ENCODE measurements around the gene PHAF1.

PHAF1 gene

DNA sequence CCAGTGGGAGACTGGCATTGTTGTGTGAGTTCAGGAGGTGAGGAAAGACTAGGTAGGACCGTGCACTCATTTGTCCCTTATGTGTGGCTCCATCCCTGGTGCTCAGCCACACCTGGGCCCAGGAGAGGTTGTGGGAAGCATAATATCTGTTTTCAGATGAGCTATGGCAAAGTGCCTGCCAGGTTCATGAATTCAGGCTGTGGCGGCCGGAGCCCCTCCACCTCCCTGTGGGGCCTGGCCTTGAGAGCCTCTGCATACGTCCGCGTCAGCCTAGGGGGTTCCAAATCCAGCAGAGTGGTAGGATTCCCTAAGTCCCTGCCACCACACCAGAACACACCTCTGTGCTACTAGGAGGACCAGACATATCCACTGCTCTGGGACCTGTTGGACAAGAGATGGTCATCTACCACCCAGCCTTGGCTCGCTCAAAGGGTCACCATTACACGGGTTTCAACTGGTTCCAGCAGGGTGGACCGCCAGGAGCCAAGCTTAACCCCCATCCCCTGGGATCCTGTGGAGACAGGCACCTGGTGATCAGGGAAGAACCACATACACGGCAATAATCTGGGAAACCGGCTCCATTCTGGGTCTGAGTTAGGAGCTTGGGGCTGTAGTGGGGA, 39.0 kb downstream of the PHAF1 start:
- DNase-seq, result no peak

DNA sequence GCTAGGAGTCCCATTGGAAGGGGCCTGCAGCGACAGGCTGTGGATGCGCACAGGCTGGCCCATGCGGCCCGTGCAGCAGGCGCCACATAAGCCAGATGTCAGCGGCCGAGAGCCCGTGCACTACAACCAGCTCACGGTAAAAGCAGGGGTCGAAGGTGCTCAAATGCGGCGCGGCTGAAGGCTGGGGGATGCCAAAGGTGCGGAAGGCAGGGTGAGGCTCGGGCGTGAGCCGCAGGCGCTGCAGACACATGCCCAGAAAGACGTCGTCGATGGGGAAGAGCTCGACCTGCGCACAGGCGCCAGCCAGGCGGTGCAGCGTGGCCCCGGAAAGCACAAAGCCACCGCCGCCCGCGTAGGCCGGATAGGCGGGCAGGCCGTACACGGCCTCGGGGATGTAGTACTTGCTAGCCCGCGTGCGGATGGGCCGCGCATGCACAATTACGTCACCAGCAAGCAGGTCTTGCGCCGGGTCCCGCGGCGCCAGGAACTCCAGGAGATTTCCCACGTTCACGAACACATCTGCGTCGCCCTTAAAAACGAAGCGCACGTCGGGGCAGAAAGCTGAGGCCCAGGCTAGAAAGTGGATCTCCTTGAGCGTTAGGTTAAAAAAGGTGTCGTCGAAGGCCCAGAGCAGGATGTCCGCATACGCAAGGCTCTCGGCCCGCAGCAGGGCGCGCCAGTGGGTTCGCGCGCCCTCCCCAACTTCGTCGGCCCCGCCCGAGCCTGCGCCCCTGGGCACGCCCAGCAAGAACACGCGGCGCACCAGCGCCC, 39.7 kb downstream of the PHAF1 start:
- DNase-seq, result no peak

DNA sequence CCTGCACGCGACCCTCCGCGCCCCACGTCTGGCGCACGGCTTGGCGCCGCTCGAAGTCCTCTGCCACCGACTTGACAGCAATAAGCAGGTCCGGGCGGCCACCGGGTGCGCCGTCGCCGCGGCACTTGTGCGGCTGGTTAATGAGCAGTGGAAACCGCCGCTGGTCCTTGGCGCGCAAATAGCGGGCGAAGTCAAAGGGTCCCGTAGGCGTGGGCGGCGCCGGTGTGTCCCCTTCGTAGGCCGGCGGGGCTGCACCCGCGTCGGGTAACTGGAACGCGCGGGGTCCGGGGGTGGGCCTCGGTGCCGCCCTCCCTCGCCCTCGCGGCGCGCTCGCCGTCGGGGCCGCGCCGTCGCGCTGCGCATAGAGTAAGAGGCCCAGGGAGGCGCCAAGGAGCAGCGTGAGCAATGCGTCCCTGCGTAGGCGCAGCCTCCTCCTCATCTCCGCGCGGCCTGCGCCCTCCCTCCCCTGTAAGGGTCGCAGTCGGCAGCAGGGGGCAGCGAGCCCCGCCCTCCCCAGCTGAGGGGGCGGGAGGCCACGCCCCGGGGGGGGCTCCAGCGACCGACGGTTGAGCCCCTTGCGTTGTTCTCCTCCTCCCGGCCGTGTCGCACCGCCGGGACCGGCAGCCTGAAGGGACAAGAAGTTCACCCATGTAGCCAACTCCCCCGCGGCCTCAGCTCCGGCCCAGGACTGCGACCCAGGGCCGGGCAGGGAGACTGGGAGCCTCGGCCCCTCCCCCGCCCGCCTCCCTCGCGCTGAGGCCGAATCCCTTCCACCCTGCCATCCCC, 40.5 kb downstream of the PHAF1 start:
- peak; percentile 80 for DNase-seq

DNA sequence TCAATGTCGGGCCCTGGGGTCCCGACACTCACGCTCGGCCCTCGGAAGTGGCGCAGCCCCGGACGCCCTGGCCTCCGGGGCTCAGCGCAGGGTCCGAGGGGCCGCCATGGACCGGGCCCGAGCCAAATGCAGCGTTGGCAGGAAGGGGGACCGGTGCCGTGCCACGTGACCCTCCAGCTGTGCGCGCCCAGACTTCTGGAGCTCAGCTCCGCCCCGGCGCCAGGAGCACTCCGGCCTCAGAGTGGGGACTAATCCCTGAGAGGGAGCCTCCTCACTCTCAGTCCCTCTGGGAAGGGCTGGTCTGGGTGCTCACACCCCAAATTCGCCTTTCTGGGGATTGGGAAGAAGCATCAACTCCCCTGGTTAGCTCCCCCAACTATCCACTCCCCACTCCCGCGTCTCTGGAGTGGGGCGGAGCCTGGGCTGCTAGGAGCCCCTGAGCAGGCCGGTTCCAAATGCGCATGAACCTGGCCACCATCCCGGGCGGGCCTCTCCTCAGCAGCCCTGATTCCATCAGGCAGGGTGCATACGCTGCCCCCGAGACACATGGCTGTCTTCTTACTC, 41.2 kb downstream of the PHAF1 start, which contains the start of gene B3GNT9:
Gene B3GNT9 (minus strand): TSS at position 166 of the 564 bp plus-strand sequence. CDS start 513 bp downstream, outside the sequence.
- DNase-seq, result peak; percentile 80

DNA sequence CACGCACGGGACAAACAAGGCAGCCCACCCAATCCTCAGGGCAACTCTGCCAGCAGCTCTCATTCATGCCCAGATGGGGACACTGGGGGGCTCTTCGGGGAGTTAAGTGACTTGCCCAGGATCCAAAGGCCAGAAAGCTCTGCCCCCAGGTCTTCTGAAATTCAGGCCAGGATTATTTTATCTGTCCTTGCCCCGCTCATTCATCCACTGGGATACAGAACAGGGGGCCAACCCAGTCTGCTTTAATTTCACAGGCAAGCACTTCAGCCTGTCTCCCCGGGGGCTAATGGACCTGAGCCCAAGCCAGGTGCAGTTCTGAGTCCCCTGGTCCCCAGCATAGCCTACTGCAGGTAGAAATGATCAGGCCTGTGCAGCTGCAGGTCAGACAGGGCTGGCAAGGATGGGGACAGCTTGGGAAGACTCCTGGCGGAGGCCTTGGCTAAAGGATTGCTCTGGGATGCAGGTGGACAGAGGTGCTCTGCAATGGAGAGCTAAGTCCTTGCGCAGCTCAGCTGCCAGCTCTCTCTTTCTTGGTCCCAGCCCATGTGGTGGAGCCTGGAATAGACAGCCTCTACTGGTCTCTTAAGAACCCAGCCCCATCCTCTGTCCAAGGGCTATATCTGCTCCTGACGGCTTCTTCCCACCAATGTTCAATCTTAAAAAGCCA, 41.8 kb downstream of the PHAF1 start:
- no peak for DNase-seq

DNA sequence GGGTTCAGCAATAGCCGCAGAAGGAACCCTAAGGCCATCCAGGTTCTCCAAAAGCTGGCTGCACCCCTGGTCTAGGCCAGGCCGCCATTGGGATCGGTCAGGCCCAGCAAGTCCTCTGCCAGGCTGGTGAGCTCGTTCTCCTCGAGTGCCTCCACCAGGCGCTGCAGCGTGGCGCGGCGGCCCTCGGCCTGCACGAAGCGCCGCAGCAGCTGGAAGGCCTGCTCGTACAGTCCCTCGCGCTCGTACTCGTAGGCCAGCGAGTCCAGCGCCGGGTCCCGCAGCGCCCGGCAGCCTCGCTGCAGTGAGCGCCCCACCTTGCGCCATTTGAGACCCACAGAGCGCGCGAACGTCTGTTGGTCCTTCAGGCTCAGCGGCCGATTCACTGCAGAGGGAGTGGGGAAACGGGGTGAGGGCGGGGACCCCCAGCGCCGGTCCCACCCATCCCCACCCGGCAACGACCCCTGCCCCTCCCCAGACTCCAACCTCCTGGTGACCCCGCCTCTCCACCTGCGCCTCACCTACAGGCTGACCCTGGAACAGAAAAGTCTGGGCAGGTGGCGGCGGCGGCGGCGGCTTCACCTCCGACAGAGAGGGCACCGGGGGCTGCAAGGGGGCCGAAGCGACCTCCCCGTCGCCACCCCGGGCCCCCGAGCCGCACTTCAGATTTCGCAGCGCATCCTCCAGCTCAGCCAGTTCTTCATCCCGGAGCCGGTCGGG, 45.0 kb downstream of the PHAF1 start:
- DNase-seq, result no peak

DNA sequence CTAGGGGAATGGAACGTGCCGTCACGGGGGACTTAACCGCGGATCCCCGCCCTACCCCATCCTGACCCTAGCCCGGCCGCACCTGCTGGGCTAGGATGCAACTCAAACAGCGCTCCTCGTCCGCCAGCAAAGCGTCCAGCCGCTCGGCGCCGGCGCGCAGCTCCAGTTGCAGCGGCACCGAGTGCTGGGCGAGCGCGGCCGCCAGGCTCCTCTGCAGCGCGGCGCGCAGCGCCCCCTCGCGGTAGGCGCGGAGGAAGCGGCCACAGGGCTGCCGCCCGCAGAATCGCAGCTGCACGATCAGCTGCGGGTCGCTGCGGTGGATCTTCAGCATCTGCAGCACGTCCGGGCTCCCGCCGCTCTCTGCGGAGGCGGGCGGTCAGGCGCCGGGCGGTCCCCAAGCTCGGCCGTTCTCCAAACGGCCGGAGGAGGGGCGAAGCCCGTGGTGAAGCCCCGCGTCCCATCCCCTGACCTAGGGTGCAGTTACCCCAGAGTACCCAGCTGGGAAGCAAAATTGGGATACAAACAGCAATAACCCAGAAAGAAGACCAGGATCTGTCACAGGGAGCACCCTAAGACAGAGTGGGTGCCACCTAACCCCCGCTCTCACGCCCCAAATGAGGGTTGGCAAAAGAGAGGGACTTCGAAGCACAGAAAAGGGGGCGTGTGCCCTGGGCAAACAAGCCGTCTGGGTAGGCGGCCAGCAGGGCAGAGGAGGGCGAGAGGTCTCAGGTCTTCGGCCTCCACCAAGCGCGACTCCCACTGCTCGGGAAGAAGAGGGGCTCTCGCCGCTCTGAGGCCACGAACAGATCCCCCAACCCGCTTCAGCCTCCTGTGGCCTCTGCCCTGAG, 45.8 kb downstream of the PHAF1 start:
- DNase-seq, result peak; percentile 66

DNA sequence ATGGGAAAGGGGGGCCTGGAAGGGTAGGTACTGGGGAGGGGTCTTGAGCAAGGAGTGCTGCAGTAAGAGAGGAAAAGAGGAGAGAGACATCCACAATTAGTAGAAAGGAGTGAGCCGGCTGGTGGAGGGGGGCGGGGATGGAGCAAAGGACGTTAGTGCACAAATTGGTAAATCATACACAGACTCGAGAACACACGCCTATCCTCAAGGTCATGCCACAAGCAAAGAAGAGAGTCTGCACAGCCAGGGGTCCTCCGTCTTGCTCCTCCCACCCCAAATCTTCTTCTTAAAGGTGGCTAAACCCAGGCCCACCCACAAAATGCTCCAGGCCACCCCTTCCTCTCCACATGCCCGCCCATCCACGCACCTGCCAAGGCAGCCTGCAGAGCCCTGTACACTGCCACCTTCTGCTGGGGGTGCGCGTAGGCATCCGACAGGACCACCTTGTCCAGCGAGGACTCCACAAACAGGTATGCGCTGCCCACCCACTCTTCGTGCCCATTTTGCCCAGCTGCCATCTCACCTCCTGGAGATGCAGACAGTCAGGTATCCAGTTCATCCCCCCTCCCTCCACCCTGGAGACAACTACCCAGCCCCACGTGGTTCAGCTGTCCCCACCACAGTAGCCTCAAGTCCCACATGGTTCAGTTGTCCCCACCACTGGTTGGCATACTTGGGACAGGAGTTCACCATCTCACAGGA, 46.6 kb downstream of the PHAF1 start:
- DNase-seq, result no peak

DNA sequence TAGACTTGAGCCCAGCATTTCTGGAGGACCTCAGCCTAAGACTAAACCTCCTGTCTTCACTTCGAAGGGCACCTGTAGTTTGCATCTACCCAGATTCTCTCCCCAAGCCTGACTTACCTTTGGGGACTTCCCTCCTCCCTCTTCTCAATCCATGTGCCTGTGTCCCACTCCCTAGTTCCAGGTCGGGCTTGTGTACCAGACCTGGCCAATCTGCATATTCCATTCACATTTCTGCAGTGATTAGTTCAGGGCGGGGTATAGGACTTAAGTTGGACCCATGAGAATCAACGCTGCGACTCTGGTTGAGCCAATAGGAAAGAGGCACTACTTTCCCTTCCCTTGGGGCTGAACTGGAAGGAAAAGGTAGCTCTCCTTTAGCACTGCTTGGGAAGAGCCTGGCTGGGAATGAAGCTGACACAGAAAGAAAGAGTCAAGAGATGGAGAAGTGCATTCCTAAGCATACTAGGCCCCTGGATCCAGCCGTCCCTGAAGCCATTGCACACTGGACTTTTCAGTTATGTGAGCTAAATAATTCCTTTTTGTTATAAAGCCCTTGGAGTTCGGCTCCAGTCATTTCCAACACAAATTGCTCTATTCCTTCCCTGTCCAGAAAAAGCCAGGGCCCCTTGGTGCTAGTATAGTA, 47.5 kb downstream of the PHAF1 start:
- DNase-seq, result no peak

DNA sequence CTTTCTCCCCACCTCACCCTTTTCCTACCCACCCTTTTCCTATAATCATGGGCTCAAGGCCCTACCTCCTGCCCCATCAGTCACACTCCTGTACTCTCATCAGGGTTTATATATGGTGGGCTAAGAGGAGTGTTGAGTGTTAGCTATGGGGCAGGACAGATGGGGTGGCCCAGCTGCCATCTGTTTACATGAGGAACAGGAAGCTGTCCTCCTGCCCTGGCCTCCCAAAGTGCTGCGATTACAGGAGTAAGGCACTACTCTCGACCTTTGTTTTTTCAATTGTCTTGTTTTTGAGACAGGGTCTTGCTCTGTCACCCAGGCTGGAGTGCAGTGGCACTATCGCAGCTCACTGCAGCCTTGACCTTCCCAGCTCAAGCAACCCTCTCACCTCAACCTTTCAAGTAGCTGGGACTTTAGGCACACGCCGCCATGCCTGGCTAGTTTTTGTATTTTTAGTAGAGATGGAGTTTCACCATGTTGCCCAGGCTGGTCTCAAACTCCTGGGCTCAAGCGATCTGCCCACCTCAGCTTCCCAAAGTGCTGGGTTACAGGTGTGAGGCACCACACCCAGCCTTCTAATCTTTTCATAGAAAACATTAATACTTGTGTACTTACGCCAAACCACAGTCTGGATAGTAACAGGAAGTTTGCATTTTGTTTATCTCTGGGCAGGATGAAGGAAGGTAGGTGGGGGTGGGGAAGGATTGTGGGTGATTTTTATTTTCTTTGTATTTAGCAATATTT, 48.3 kb downstream of the PHAF1 start:
- DNase-seq, result no peak

DNA sequence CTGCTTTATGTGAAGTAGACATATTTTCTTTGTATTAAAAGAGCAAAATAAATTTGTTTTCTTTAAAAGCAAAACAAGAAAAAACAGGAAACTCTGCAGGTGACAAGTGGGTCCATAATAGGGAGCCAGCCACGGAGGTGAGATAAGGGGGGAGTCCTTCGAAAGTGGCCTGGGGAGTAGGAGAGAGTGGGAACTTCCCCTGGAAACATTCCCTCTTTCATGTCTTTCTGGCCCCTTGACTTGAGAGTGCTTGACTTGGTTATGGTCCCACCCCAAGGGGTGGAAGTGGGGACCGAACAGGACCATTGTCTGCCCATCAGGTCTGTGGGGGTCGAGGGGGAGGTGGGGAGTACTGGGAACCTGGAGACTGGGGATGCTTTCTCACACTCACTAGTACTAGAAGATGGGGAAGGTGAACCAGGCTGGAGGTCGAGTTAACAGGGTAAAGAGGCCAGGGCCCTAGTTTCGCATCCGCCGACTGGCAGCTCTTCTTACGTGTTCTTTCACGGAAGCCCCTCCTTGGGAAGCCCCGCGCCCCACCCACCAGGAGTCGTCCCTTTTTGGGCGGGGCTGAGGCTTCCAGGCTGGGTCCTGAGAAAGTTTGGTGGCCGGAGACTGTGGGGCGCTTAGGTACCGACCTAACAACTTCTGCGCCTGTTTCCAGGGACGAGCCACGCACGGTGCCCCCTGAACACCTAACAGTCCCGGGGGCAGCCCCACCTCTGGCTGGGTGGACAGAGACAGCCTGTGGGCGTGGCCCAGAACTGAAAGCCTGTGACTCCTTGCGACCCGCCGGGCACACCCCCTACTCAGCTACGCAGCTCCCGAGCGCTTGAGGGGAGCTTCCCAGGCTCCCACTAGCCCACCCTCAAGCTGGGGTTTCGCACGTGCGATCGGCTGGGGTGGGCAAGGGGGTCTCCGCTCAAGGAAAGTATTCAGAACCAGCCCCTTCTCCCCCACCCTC, 49.2 kb downstream of the PHAF1 start:
- no peak for DNase-seq

DNA sequence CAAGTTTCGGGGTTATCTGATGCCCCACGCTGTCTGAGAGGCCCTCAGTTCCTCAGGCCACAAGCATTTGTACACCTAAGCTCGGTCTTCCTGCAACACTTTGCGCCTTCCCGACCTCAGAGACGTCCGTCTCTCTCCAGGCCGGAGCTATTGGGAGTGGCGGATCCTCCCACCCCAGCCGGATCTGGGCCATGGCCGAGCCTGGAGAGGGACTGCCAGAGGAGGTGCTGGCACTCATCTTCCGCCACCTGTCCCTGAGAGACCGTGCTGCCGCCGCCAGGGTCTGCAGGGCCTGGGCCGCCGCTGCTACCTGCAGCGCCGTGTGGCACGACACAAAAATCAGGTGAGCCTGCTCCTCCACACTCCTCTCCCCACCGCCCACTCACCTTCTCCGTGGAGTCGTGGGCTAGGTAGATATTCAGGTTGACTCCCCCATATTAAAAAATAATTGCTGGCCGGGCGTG, 51.9 kb downstream of the PHAF1 start:
- no peak for DNase-seq

DNA sequence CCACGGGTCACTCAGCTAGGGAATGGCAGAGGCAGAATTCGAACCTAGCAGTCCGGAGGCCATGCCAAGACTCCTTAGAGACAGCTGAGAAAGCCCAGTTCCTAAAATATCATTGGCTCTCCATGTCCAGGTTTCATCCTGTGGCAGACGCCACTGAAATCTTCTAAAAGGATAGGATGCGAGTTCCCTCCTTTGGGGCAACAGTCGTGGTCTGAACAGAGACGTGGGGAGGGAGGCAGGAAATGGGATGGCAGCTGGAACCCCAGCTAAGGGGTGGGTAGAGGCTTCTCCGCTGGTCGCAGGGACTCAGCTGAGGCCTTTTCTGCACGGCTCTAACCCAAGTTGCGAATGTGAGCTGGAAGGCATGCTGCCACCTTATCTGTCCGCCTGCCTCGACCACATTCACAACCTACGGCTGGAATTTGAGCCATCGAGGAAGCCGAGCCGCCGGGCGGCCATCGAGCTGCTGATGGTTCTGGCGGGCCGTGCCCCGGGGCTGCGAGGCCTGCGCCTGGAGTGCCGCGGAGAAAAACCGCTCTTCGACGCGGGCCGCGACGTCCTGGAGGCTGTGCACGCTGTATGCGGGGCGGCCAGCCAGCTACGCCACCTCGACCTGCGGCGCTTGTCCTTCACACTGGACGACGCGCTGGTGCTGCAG, 52.9 kb downstream of the PHAF1 start:
- no peak for DNase-seq

DNA sequence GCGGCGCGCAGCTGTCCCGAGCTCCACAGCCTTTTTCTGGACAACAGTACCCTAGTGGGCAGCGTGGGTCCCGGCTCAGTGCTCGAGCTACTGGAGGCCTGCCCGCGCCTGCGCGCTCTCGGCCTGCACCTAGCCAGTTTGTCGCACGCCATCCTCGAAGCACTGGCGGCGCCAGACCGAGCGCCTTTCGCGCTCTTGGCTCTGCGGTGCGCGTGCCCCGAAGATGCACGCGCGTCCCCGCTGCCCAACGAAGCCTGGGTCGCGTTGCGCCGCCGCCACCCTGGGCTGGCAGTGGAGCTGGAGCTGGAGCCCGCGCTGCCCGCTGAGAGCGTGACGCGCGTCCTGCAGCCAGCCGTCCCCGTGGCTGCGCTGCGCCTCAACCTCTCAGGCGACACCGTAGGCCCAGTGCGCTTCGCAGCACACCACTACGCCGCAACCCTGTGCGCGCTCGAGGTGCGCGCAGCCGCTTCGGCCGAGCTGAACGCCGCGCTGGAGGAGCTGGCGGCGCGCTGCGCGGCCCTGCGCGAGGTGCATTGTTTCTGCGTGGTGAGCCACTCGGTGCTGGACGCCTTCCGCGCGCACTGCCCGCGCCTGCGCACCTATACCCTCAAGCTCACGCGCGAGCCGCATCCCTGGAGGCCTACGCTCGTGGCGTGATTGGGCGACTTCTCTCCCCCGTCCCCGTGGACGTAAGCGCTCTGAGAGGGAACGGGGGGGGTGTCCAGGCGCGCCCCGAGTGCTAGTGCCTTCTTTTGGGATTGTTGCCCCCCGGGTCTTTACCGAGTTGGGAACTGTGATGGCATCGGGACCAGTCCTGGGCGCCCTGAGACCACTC, 53.6 kb downstream of the PHAF1 start:
- DNase-seq, result peak; percentile 31

DNA sequence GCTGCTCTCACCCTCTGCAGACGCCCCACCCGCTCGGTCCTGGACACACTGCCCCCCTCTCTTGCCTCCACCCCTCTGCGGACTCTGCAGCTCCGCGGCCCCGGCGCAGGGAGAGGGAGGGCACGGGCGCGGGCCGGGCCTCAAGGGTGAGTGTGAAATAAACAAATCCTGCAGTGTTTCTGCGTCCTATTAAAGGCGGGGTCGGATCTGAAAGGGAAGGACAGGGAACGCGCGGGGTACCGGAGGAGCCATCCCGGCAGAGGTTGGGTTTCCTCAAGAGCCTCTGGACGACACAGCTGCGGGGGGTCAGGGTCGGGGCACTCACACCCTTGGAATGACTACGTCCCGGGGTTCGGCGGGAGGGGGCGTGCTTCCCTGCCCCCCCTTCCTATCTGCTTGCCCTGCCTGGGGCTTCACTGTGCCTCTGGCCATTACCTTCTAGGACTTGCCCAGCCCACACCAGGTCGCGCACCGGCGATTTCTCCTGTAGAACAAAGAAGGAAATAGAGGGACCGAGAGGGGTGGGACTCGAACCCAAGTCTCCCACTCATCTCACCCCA, 54.3 kb downstream of the PHAF1 start:
- no peak for DNase-seq

DNA sequence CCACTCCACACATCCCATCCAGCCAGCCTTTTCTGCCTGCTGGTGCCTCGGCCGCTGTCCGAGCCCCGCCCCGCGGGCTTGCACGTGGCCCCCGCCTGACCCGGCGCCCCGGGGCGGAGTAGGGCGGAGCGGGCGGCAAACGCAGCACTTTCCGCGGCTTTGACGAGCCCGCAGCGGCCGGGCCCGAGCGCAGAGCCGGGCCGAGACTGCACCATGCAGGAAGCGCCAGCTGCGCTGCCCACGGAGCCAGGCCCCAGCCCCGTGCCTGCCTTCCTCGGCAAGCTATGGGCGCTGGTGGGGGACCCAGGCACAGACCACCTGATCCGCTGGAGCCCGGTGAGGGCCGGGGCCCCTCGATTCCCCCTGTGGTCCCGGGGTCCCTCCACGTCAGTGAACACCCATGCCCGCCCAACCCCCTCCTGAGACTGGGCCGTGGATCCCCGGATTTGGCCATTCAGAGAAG, 54.9 kb downstream of the PHAF1 start, which contains the start of gene HSF4:
Gene HSF4 (plus strand): TSS at position 147 of the 463 bp plus-strand sequence. CDS start 67 bp downstream, at position 214.
- no peak for DNase-seq

All from fibroblast of skin of right biceps (primary cell).